K562 (cell line): ENCODE data around the gene MARK2. TPM values are rescaled to one million over a fixed set of nuclear protein-coding genes. Genes with fewer than 3 reads are reported as not detected.

Source experiments
- ARID1B ChIP-seq: fragments of 450-650 bp; IDR thresholded peaks from 2 replicates; pipeline ENCODE4 v1.6.1; 2016; ENCODE audit warnings: antibody characterized with exemption, mild to moderate bottlenecking, inconsistent platforms
- E2F6 ChIP-seq, 2 experiments: IDR thresholded peaks; 2 replicates each; pipeline ENCODE4 v1.6.1; 2011; ENCODE audit warnings: borderline replicate concordance in 1 of 2, control low read depth in 1 of 2, low read depth in 1 of 2, low read length in 1 of 2, mild to moderate bottlenecking in 1 of 2, mixed read lengths in 1 of 2, moderate library complexity in 1 of 2; ENCODE audit not compliant: insufficient read depth in 1 of 2, insufficient read length in 1 of 2, poor library complexity in 1 of 2, severe bottlenecking in 1 of 2; ENCODE audit errors: extremely low read depth in 1 of 2
- HMG20B ChIP-seq: fragments of 250-450 bp; sonication (Bioruptor Pico); IDR thresholded peaks from 2 replicates; pipeline ENCODE4 v1.5.0; 2021; ENCODE audit warnings: mild to moderate bottlenecking
- KAT8 ChIP-seq: fragments of 450-650 bp; IDR thresholded peaks from 2 replicates; pipeline ENCODE4 v1.6.1; 2016; ENCODE audit warnings: low read depth, mild to moderate bottlenecking
- KDM4B ChIP-seq, 2 experiments: fragments of 450-650 bp in 1 of 2; sonication (generic) in 1 of 2; IDR thresholded peaks; 2 replicates each; pipeline ENCODE4 v1.6.1; 2016 to 2017; ENCODE audit warnings: borderline replicate concordance in 2 of 2, antibody characterized with exemption in 1 of 2, low read depth in 1 of 2, mild to moderate bottlenecking in 1 of 2
- MXD1 ChIP-seq: fragments of 250-450 bp; sonication (Bioruptor Pico); IDR thresholded peaks from 2 replicates; pipeline ENCODE4 v1.8.0; 2021; ENCODE audit warnings: borderline replicate concordance, mild to moderate bottlenecking, moderate library complexity; ENCODE audit not compliant: poor library complexity, severe bottlenecking
- NEUROD1 ChIP-seq: fragments of 150-350 bp; IDR thresholded peaks from 2 replicates; pipeline ENCODE4 v1.6.1; 2014; ENCODE audit warnings: borderline replicate concordance, low read length, low read depth; ENCODE audit not compliant: partially characterized antibody
- NFYB ChIP-seq: IDR thresholded peaks from 2 replicates; pipeline ENCODE4 v1.6.1; 2011; ENCODE audit warnings: mild to moderate bottlenecking, moderate library complexity; ENCODE audit not compliant: insufficient read length; ENCODE audit errors: extremely low read depth
- PBX2 ChIP-seq, 2 experiments: IDR thresholded peaks in 1 of 2; conservative IDR thresholded peaks in 1 of 2; 2 replicates each; pipeline ENCODE4 v1.6.1; 2016; ENCODE audit warnings: low read depth in 2 of 2, mild to moderate bottlenecking in 1 of 2, missing compliant biosample characterization in 1 of 2, missing genetic modification characterization in 1 of 2, moderate library complexity in 1 of 2
- PRPF4 ChIP-seq: fragments of 200-400 bp; formaldehyde crosslinking; IDR thresholded peaks from one replicate; pipeline ENCODE4 v1.6.1; 2017; ENCODE audit warnings: low read length, low read depth, mild to moderate bottlenecking; ENCODE audit not compliant: insufficient read depth, poor library complexity, severe bottlenecking
- RBM22 ChIP-seq: fragments of 200-400 bp; formaldehyde crosslinking; IDR thresholded peaks from 2 replicates; pipeline ENCODE4 v1.6.1; 2018; ENCODE audit warnings: low read length, low read depth; ENCODE audit not compliant: poor library complexity, severe bottlenecking
- RFX7 ChIP-seq: fragments of 250-450 bp; sonication (Bioruptor Pico); IDR thresholded peaks from 2 replicates; pipeline ENCODE4 v1.5.1; 2021; ENCODE audit warnings: mild to moderate bottlenecking
- SMAD3 ChIP-seq: fragments of 450-650 bp; formaldehyde crosslinking; conservative IDR thresholded peaks from 2 replicates; pipeline ENCODE4 v1.4.0; 2020; ENCODE audit warnings: mild to moderate bottlenecking
- TCFL5 ChIP-seq: fragments of 250-450 bp; sonication (Bioruptor Pico); conservative IDR thresholded peaks from 2 replicates; pipeline ENCODE4 v1.6.1; 2021; ENCODE audit warnings: mild to moderate bottlenecking, moderate library complexity, matching md5 sums
- ZNF592 ChIP-seq: fragments of 450-650 bp; IDR thresholded peaks from 2 replicates; pipeline ENCODE4 v1.6.1; 2017; ENCODE audit warnings: antibody characterized with exemption, mild to moderate bottlenecking
- ZNF830 ChIP-seq: fragments of 250-450 bp; sonication (Bioruptor Pico); IDR thresholded peaks from 2 replicates; pipeline ENCODE4 v1.5.0; 2021; ENCODE audit warnings: mild to moderate bottlenecking
- polyA plus RNA-seq, 8 experiments: library from polyadenylated mRNA; depleted of rRNA in 4 of 8; stranded (reverse) in 5 of 8; unstranded in 3 of 8; fragments of >200 nt; fragmentation: Nextera tagmentation in 2 of 8; fragmentation: Illumina TruSeq in 1 of 8; extraction: Ambion mirVana in 2 of 8; extraction: Trizol in 1 of 8; gene quantifications; 2 replicates each; pipeline versions ENCODE4 v1.2.1 to v1.2.3, GENCODE V29; 2011 to 2014; ENCODE audit warnings: inconsistent platforms in 1 of 8, missing spikeins in 1 of 8
- total RNA-seq, 7 experiments: library from RNA; depleted of rRNA in 6 of 7; stranded (reverse); fragments of >200 nt in 6 of 7; fragmentation: Illumina TruSeq in 2 of 7; extraction: Trizol in 2 of 7; gene quantifications; 2 replicates each; pipeline versions ENCODE4 v1.2.1 to v1.2.3, GENCODE V29; 2011 to 2021; ENCODE audit warnings: low replicate concordance in 1 of 7

Gene MARK2
- total and polyA plus RNA-seq, 9 of the 15 experiments (the other 6 are each of a cell fraction or from before 2014, with no cell fraction given) = 0.32 to 43.5 (median 15.1) TPM

GRCh38 chr11:63938479-63939396 is 99.8 kb downstream of the MARK2 start, which contains the start of gene NAA40 (continued):
- TF ChIP-seq ZNF592 (no peak), KAT8 (no peak), ARID1B (no peak), SMAD3 (CRISPR knock-in tag) (no peak), ZNF830 (no peak), PBX2 (CRISPR knock-in tag; IDR thresholded peaks at IDR 0.05; ENCODE audit: low read depth) (no peak), PBX2 (tag; conservative IDR thresholded peaks at IDR 0.05; ENCODE audit: low read depth) (no peak), PRPF4 (no peak), MXD1 (CRISPR knock-in tag) (no peak), TCFL5 (CRISPR knock-in tag) (no peak), NFYB (no peak), NEUROD1 (peak; percentile 37), E2F6 (IDR thresholded peaks at IDR 0.05; ENCODE audit: borderline replicate concordance in 1 of 2, extremely low read depth in 1 of 2, insufficient read depth in 1 of 2, insufficient read length in 1 of 2, low read depth in 1 of 2, low read length in 1 of 2, poor library complexity in 1 of 2, severe bottlenecking in 1 of 2) (peak; percentile 43 to 78), HMG20B (CRISPR knock-in tag) (no peak), RFX7 (CRISPR knock-in tag) (no peak), KDM4B (IDR thresholded peaks at IDR 0.05; ENCODE audit: borderline replicate concordance in 2 of 2, low read depth in 1 of 2) (peak in 1 of 2 experiments; percentile 58; a peak in 1 of 4 replicates), RBM22 (peak; percentile 80)
